Measurements from ENCODE around the gene LOXHD1.

LOXHD1 gene

DNA sequence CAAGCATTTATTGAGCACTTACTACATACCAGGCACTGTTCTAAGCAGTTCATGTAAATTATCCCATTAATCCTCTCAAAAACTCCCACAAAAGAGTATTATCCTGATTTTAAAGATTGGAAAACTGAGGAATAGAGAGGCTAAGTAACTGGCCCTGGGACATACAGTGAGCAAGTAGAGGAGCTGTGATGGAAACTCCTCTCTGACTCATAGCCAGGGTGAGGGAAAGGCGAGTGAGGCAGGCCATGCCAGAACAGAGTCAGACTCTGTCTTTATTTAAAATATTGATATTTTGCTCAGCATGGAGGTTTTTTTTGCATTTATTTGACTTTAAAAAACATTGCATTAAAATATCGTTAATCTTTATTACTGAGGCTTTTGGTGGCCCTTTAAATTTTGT lies 208.0 kb downstream of the LOXHD1 start:
- no peak for DNase-seq (ENCODE audit: low read depth in 2 of 2)

GRCh38 chr18:46448347-46448746 lies 208.7 kb downstream of the LOXHD1 start:
- DNase-seq (ENCODE audit: low read depth in 2 of 2), result no peak

DNA sequence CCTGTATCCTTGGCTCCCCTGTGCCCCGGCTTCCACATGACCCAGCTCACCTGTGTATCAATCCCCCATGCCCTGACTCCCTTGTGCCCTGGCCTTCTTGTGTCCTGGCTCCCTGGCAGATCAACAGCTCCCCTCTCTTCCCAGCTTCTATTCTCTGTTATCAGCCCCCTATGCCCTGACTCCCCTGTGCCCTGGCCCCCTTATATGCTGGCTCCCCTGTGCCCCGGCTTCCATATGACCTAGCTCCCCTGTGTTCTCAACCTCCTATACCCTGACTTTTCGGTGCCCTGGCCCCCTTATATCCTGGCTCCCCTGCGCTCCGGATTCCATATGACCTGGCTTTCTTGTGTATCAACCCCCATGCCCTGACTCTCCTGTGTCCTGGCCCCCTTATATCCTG lies 209.2 kb downstream of the LOXHD1 start:
- no peak for DNase-seq (ENCODE audit: low read depth in 2 of 2)

- no peak for DNase-seq (ENCODE audit: low read depth in 2 of 2)
Observed at GRCh38 chr18:46447323-46447722, 209.7 kb downstream of the LOXHD1 start.

GRCh38 chr18:46445522-46446313 lies 211.3 kb downstream of the LOXHD1 start:
- DNase-seq (ENCODE audit: low read depth in 2 of 2), result no peak

DNA sequence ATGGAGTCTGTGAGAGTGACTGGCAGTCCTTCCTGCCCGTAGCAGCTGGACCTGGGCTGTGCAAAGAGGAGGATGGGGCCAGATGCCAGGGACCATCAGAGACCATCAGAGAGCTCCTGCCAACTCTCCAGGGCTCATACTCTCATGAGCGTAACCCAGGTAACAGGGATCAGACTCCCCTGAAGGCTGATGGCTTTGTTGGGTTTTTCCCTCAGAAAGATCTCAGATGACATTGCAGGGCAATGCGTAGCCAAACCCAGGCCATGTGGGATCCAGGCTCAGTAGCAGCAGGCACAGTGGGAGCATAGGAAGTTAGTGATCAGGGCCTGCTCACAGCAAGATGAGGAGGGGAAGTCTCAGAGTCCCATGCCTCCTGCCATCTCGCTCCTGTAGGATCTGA lies 218.0 kb downstream of the LOXHD1 start:
- DNase-seq (ENCODE audit: low read depth in 2 of 2), result no peak

GRCh38 chr18:46437061-46437460 lies 220.0 kb downstream of the LOXHD1 start:
- DNase-seq (ENCODE audit: low read depth in 2 of 2), result no peak

DNA sequence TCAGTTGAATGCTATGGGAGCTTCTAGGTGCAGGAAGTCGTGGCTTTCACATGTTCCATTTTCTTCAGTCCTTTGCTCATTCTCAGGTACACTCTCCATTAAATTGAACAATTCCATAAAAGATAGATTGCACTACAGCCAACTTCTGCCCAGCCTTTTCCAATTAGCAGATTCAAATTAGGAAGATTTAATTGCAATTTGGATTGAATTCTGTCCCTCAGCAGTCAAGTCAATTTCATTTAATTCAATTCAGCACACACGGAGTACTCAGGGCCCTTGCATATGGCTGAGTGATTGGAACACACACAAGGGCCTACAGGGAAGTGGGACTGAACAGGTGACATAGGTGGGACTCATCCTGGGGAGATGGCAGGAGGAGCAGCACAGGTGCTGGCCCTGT lies 220.4 kb downstream of the LOXHD1 start:
- no peak for DNase-seq (ENCODE audit: low read depth in 2 of 2)

- DNase-seq (ENCODE audit: low read depth in 2 of 2), result no peak
Observed at GRCh38 chr18:46435031-46435430, 222.0 kb downstream of the LOXHD1 start.

GRCh38 chr18:46434629-46435028 lies 222.4 kb downstream of the LOXHD1 start:
- no peak for DNase-seq (ENCODE audit: low read depth in 2 of 2)

DNA sequence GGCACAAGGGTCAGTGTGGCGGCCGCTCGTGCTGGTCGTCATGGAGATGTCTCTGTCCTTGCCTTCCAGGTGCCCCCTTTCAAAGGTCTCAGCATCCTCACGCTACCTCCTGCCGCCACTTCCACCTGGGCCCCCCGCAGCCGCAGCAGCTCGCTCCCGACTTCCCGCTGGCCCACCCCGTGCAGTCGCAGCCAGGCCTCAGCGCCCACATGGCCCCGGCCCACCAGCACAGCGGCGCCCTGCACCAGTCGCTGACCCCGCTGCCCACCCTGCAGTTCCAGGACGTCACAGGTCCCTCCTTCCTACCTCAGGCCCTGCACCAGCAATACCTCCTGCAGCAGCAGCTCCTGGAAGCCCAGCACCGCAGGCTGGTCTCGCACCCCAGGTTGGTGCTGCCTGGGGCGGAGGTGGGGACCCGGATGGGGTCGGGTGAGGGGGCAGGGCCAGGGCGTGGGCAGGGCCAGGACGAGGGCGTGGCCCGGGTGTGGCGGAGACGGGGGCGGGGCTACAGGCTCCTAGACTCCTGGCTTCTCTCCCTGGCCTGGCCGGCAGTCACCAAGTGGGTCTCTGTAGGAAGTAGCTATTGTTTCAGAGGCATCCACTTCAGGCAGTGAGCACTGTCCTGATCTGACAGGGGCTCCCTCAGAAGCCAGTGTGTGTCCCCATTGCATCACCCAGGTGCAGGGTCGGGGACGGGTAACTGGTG lies 223.7 kb downstream of the LOXHD1 start:
- no peak for DNase-seq (ENCODE audit: low read depth in 2 of 2)

DNA sequence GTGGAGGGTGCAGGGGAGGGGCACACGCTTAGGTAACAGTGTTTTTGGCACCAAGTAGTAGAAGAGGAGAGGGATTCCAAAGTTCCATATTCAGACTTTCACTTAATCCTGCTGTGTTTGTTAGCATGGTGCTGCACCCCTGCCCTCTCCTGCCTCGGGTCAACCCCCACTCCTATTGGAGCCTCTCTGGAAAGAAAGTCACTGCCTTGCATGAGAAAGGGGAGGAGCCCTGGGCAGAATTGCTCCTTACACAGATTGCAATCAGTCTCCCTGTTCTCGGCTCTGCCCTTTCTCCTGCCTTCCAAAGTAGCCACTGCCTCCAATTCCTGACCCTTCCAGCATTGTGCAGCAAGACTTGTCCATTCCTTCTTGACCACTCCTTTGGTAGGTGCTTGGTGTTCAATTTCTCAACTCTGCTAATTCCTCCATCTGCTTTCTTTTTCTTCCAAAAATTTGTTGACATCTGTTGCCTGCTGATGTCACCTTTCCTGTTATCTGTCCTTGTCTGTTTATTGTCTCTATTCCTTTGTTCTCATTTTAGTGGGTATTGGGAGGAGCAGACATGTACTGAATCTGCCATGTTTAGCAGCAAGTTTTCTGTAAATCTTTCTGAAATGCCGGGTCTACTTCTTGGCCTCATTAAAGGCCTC lies 225.4 kb downstream of the LOXHD1 start:
- DNase-seq (ENCODE audit: low read depth in 2 of 2), result no peak

- DNase-seq (ENCODE audit: low read depth in 2 of 2), result no peak
Observed at GRCh38 chr18:46429649-46430224, 227.3 kb downstream of the LOXHD1 start.

- DNase-seq (ENCODE audit: low read depth in 2 of 2), result no peak
Observed at GRCh38 chr18:46429130-46429529, 227.9 kb downstream of the LOXHD1 start.

GRCh38 chr18:46428368-46428767 lies 228.7 kb downstream of the LOXHD1 start:
- DNase-seq (ENCODE audit: low read depth in 2 of 2), result no peak

DNA sequence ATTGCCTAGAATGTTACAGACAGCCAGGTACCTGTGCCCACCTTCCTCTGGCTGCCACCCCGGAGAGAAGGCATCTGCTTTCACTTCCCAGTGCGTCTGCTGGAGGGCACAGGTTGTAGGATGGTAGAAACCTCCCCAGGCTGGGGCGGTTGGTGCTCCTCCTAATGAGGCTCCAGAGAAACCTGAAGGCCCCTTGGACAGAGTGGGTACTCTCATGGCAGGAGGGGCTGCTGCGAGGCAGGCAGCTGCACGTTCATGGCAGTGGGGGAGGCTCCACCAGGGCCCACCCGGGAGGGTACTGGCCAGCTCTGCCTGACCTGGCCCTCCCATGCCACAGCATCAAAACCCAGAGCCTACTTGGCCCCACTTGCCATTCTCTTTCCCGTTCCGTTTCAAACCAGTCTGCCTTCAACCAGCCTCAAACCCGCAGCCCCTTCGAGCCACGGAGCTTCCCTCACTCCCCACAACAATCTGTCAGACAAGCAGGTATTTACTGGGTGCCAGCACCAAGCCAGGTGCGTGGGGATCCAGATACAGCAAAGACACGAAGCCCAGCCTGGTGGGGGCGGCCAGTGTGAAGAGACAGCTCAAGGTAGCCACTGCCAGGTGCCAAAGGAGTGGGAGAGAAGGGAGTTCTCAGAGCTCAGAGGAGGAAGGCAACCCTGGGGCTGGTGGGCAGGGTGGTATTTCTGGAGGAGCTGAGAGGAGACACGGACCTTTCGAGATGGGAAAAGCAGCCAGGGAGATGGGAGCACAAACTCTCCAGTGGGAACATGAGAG lies 229.6 kb downstream of the LOXHD1 start:
- DNase-seq (ENCODE audit: low read depth in 2 of 2), result no peak
